Mesendoderm (in vitro differentiated cells): ENCODE measurements around the gene FBXL14.

Experiments used
- DNase-seq: peaks from one replicate; pipeline ENCODE4 v3.0.0; 2013
- H2AK5ac ChIP-seq: 2 replicates; pipeline ENCODE4 v1.6.1; 2013; ENCODE audit warnings: low read length, inconsistent platforms
- H2BK120ac ChIP-seq: 2 replicates; pipeline ENCODE4 v1.6.1; 2013; ENCODE audit warnings: low read depth, mild to moderate bottlenecking, low read length, moderate library complexity, mixed read lengths
- H2BK15ac ChIP-seq: replicated peaks from 2 replicates; pipeline ENCODE4 v1.6.1; 2013; ENCODE audit warnings: low read depth, mild to moderate bottlenecking, moderate library complexity
- H2BK5ac ChIP-seq: 2 replicates; pipeline ENCODE4 v1.6.1; 2013; ENCODE audit warnings: low read length, inconsistent platforms
- H3K18ac ChIP-seq: 2 replicates; pipeline ENCODE4 v1.6.1; 2013; ENCODE audit warnings: mild to moderate bottlenecking, low read length, mixed read lengths
- H3K23ac ChIP-seq: one replicate; pipeline ENCODE4 v1.6.1; 2013; ENCODE audit warnings: low read length
- H3K27ac ChIP-seq: 2 replicates; pipeline ENCODE4 v1.5.1; 2013; ENCODE audit warnings: low read depth, mild to moderate bottlenecking, inconsistent platforms, low read length, moderate library complexity
- H3K27me3 ChIP-seq: 2 replicates; pipeline ENCODE4 v1.6.1; 2013; ENCODE audit warnings: low read length, control low read depth, mild to moderate bottlenecking, inconsistent platforms; ENCODE audit not compliant: insufficient read depth, poor library complexity
- H3K36me3 ChIP-seq: 2 replicates; pipeline ENCODE4 v1.6.1; 2013; ENCODE audit warnings: low read length, inconsistent platforms; ENCODE audit not compliant: control insufficient read depth, insufficient read depth
- H3K4ac ChIP-seq: one replicate; pipeline ENCODE4 v1.6.1; 2013; ENCODE audit warnings: low read depth, mild to moderate bottlenecking, low read length, moderate library complexity
- H3K4me1 ChIP-seq: 2 replicates; pipeline ENCODE4 v1.6.1; 2013; ENCODE audit warnings: low read depth, low read length, inconsistent platforms; ENCODE audit not compliant: control insufficient read depth
- H3K4me2 ChIP-seq: 2 replicates; pipeline ENCODE4 v1.6.1; 2013; ENCODE audit warnings: low read length
- H3K4me3 ChIP-seq: 2 replicates; pipeline ENCODE4 v1.5.1; 2013; ENCODE audit warnings: mild to moderate bottlenecking, low read length
- H3K56ac ChIP-seq: one replicate; pipeline ENCODE4 v1.6.1; 2013; ENCODE audit warnings: low read length
- H3K79me1 ChIP-seq: 2 replicates; pipeline ENCODE4 v1.6.1; 2013; ENCODE audit warnings: low read length, inconsistent platforms
- H3K79me2 ChIP-seq: 2 replicates; pipeline ENCODE4 v1.6.1; 2013; ENCODE audit warnings: mild to moderate bottlenecking, low read length; ENCODE audit not compliant: control insufficient read depth, insufficient read depth
- H3K9ac ChIP-seq: 2 replicates; pipeline ENCODE4 v1.6.1; 2013; ENCODE audit warnings: low read length, inconsistent platforms
- H4K5ac ChIP-seq: one replicate; pipeline ENCODE4 v1.6.1; 2013; ENCODE audit warnings: low read length
- H4K8ac ChIP-seq: one replicate; pipeline ENCODE4 v1.6.1; 2013; ENCODE audit warnings: low read depth, mild to moderate bottlenecking, control low read depth, low read length, moderate library complexity
- WGBS: extraction: QIAGEN DNeasy Blood & Tissue Kit; methylation state at CpG from one replicate; pipeline ENCODE4 v1.1.7; 2013; ENCODE audit warnings: low lambda C conversion rate, missing lambda C conversion rate; ENCODE audit not compliant: insufficient coverage; ENCODE audit errors: extremely low coverage; 5-methylcytosine and 5-hydroxymethylcytosine counted together

FBXL14 gene

DNA sequence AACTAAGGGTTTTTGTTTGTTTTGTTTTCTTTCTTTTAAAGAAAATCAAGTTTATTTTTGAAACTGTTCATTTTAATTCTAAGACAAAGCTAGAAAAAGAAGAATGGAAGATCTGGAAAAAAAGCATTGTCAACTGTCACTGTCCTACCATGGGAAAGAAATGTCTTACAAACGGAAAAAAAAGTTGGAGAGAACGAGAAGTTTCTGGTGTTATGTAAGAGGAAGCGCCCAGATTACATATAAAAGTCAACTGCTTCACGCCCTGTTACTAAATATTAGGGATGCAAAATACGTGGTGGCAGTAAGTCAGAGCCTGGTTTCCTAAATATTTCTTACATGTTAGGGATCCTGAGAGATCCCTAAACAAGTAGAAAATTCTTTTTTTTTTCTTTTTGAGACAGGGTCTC is 14.3 kb upstream of the FBXL14 start:
- H3K23ac ChIP-seq: no peak overlapping the region
- H2AK5ac ChIP-seq: no peak overlapping the region
- no peak overlapping the region for H3K18ac ChIP-seq
- WGBS: no CpG with 5 or more reads among the region's 5 CpGs
- no peak overlapping the region for H3K27ac ChIP-seq
- H3K9ac ChIP-seq: no peak overlapping the region
- no peak overlapping the region for H3K4me3 ChIP-seq
- no peak for DNase-seq
- H3K4me2 ChIP-seq: no peak overlapping the region
- H3K79me1 ChIP-seq: no peaks in the 10 kb centered on the region
- no peaks in the 10 kb centered on the region for H3K36me3 ChIP-seq
- H3K4me1 ChIP-seq: peaks cover 3% of the 10 kb centered on the region
- no peak overlapping the region for H2BK5ac ChIP-seq
- no peak overlapping the region for H2BK15ac ChIP-seq
- H3K56ac ChIP-seq: no peak overlapping the region
- H3K79me2 ChIP-seq: no peaks in the 10 kb centered on the region
- no peaks in the 10 kb centered on the region for H3K27me3 ChIP-seq
- no peak overlapping the region for H2BK120ac ChIP-seq
- H4K8ac ChIP-seq: no peak overlapping the region
- H4K5ac ChIP-seq: no peak overlapping the region
- no peak overlapping the region for H3K4ac ChIP-seq

DNA sequence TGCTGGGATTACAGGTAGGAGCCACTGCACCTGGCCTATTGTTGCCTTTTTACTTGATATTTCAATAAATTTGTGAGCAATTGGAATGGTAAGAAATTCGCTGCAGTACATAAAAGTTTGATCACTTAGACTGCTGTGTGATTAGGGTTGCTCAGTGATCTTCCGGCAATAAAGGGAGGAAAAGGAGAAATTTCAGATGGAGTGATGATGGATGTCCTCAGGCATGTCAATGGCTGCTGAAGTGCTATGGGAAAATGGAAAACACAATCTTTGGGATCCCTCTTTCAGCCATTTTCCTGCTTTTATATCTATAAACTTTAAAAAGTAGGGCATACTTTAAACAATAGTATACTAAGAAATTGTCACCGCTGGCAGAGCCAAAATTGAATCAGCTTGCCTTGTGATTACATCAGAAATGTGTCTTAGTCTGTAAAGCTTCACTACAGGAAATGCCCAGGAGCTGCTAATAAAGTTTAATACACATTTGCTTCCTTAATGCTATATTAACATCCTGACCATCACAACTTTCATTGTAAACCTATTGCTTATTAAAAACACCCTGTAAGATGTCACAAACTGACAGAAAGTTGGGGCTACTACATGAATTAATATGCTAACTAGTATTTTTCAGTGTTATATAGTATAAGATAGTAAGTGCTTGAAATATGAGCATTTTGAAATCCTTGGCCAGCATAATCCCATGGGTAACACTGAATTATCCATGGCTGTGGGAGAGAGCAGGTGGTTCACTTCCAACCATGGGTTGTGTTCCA is 13.7 kb upstream of the FBXL14 start:
- no peaks in the 10 kb centered on the region for H3K36me3 ChIP-seq
- no peak overlapping the region for H3K4me2 ChIP-seq
- H3K79me1 ChIP-seq: no peaks in the 10 kb centered on the region
- no peak overlapping the region for H3K18ac ChIP-seq
- no peak overlapping the region for H3K4me3 ChIP-seq
- H3K4ac ChIP-seq: no peak overlapping the region
- no peak overlapping the region for H4K5ac ChIP-seq
- no peak for DNase-seq
- H3K9ac ChIP-seq: no peak overlapping the region
- no peak overlapping the region for H2AK5ac ChIP-seq
- H3K56ac ChIP-seq: no peak overlapping the region
- H3K4me1 ChIP-seq: peaks cover 3% of the 10 kb centered on the region
- WGBS: no CpG with 5 or more reads among the region's 3 CpGs
- no peaks in the 10 kb centered on the region for H3K79me2 ChIP-seq
- no peak overlapping the region for H2BK5ac ChIP-seq
- H3K27me3 ChIP-seq: no peaks in the 10 kb centered on the region
- no peak overlapping the region for H2BK15ac ChIP-seq
- no peak overlapping the region for H2BK120ac ChIP-seq
- H3K27ac ChIP-seq: no peak overlapping the region
- H3K23ac ChIP-seq: no peak overlapping the region
- no peak overlapping the region for H4K8ac ChIP-seq

DNA sequence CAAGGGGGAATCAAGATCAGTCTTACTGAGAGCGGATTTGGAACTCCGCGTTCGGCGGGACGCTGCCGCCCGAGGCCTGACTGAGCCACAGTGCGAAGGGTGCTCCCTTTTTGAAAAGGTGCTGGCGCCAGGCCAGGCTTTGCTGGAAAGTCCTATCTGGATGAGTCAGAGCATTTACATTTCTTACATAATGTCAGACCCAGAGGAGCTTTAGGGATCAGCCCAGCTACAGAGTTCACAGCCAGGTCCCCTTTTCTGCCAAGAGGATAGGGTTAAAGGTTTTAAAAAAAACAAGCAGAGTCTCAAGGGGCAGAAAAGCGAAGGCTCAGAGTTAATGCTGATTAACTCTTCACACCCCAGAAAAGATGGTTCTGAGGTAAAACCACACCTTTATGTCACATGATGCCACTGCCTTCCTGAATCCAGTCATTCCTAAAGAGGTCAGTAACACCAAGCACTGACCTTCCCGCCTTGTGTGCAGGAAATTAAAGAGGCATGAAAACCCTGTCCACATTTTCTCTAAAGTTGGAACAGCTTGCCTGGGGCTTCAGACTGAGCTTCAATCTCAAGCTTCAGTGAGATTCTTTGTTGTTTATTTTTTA is 11.7 kb upstream of the FBXL14 start:
- no peak overlapping the region for H3K23ac ChIP-seq
- peak overlapping the region; percentile 13 for H3K27ac ChIP-seq
- H3K79me1 ChIP-seq: no peaks in the 10 kb centered on the region
- H2BK15ac ChIP-seq: no peak overlapping the region
- H2BK5ac ChIP-seq: no peak overlapping the region
- DNase-seq: peak; percentile 93
- H2AK5ac ChIP-seq: no peak overlapping the region
- peak overlapping the region; percentile 38 for H3K56ac ChIP-seq
- peak overlapping the region; percentile 27 for H3K9ac ChIP-seq
- no peak overlapping the region for H2BK120ac ChIP-seq
- H3K4me3 ChIP-seq: no peak overlapping the region
- no peaks in the 10 kb centered on the region for H3K4me1 ChIP-seq
- H3K4ac ChIP-seq: no peak overlapping the region
- peak overlapping the region; percentile 80 for H3K4me2 ChIP-seq
- no peaks in the 10 kb centered on the region for H3K79me2 ChIP-seq
- H3K27me3 ChIP-seq: no peaks in the 10 kb centered on the region
- no peaks in the 10 kb centered on the region for H3K36me3 ChIP-seq
- no peak overlapping the region for H3K18ac ChIP-seq
- no CpG with 5 or more reads among the region's 12 CpGs for WGBS
- H4K5ac ChIP-seq: no peak overlapping the region
- H4K8ac ChIP-seq: no peak overlapping the region

DNA sequence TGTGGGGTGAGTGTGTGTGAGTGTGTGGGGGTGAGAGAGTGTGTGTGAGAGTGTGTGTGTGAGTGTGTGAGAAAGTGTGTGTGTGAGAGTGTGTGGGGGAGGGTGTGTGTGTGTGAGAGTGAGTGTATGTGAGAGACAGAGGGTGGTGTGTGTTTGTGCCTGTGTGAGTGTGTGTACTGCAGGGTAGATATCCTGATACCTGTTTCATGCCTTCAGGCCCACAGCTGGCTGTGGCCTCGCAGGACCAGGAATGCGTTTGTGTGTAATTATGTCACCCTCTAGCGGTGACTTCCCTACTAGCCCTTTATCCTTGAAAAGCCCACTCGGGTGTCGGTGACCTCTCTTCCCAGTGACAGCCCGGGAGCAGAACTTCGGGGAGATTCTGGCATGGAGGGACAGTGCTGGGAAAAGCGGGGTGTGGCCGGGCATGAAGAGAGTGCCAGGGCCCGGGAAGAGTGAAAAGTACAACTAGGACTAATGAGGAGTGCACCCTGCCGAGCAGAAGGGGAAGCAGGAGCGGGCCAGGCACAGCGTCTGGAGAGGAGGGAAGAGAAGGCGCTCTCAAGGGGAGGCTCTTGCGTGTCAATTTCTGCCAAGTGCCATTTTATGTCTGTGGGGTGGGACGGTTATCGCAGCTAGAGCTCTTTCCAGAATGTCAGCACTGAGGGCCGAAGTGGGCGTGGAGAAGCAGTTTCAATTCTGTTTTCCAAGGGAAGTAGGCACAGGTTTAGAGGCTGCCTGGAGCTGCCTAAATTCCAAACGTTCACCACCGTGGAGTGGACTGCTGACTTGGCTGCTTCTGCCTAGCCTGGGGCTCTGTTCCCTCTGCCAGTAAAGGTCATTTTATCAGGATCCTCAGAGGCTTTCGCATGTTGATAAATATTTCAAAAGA is 11.0 kb upstream of the FBXL14 start:
- H3K79me2 ChIP-seq: no peaks in the 10 kb centered on the region
- H3K9ac ChIP-seq: peak overlapping the region; percentile 27
- DNase-seq: peak; percentile 87
- no peak overlapping the region for H2BK5ac ChIP-seq
- H4K5ac ChIP-seq: no peak overlapping the region
- H2BK15ac ChIP-seq: no peak overlapping the region
- peak overlapping the region; percentile 80 for H3K4me2 ChIP-seq
- no peak overlapping the region for H3K23ac ChIP-seq
- H4K8ac ChIP-seq: no peak overlapping the region
- peak overlapping the region; percentile 13 for H3K27ac ChIP-seq
- H2BK120ac ChIP-seq: no peak overlapping the region
- no peak overlapping the region for H3K4ac ChIP-seq
- no peaks in the 10 kb centered on the region for H3K36me3 ChIP-seq
- H3K4me1 ChIP-seq: no peaks in the 10 kb centered on the region
- H2AK5ac ChIP-seq: no peak overlapping the region
- H3K79me1 ChIP-seq: no peaks in the 10 kb centered on the region
- no CpG with 5 or more reads among the region's 22 CpGs for WGBS
- H3K4me3 ChIP-seq: peak overlapping the region; percentile 11
- H3K56ac ChIP-seq: peak overlapping the region; percentile 67
- H3K27me3 ChIP-seq: no peaks in the 10 kb centered on the region
- H3K18ac ChIP-seq: no peak overlapping the region

DNA sequence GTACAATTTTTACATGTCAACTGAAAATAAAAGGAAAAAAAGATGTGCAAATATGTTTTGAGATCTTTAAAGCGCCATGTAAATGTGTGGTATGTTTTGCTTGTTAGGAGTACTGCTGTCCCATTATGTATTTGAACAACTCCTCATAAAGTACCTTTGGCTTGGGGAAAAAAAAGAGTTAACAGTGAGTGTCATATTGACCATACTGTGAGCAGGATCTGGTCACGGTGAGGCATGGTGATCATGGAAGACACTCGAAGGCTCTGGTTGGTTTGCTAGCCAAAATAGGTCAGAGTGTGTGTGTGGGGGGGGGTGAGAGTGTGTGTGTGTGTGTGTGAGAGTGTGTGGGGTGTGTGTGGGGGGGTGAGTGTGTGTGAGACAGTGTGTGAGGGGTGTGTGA is 10.1 kb upstream of the FBXL14 start:
- H4K8ac ChIP-seq: no peak overlapping the region
- no peak for DNase-seq
- no peak overlapping the region for H2BK5ac ChIP-seq
- no peaks in the 10 kb centered on the region for H3K79me2 ChIP-seq
- WGBS: no CpG with 5 or more reads among the region's 3 CpGs
- H3K4me3 ChIP-seq: no peak overlapping the region
- H2AK5ac ChIP-seq: no peak overlapping the region
- no peak overlapping the region for H3K9ac ChIP-seq
- no peaks in the 10 kb centered on the region for H3K4me1 ChIP-seq
- no peak overlapping the region for H3K18ac ChIP-seq
- no peaks in the 10 kb centered on the region for H3K27me3 ChIP-seq
- H3K23ac ChIP-seq: no peak overlapping the region
- no peak overlapping the region for H3K4me2 ChIP-seq
- H3K4ac ChIP-seq: no peak overlapping the region
- H3K36me3 ChIP-seq: no peaks in the 10 kb centered on the region
- no peak overlapping the region for H4K5ac ChIP-seq
- no peak overlapping the region for H3K27ac ChIP-seq
- no peaks in the 10 kb centered on the region for H3K79me1 ChIP-seq
- no peak overlapping the region for H3K56ac ChIP-seq
- H2BK120ac ChIP-seq: no peak overlapping the region
- no peak overlapping the region for H2BK15ac ChIP-seq
